Measurements from ENCODE around the gene PTGR3. TPM values are rescaled to one million over a fixed set of nuclear protein-coding genes. Genes with fewer than 3 reads are reported as not detected.

The PTGR3 gene
- total RNA-seq, 4 donors from 2014 or later = 9.6 to 27.5 (median 20.1) TPM

GRCh38 chr18:75253784-75254183 is 44.8 kb upstream of the PTGR3 start:
- no peaks in the 10 kb centered on the region for H3K9me3 ChIP-seq
- peak overlapping the region in 3 of 4 donors; percentile 20 to 48 (median 46) for H3K27ac ChIP-seq (replicated peaks in 1 of 4)
- no peaks in the 10 kb centered on the region for H3K36me3 ChIP-seq
- DNase-seq (ENCODE audit: extremely low spot score) = no peak
- H3K4me3 ChIP-seq = no peak overlapping the region
- TF ChIP-seq POLR2AphosphoS5 (IDR thresholded peaks at IDR 0.05) (no peak), CTCF (IDR thresholded peaks at IDR 0.05) (no peak), EP300 (IDR thresholded peaks at IDR 0.05) (no peak), POLR2A (IDR thresholded peaks at IDR 0.05; ENCODE audit: low read depth) (no peak)
- WGBS = 77% methylated on average over 4 of the region's 4 CpGs
- H3K27me3 ChIP-seq = no peaks in the 10 kb centered on the region
- intact Hi-C loops (cut with DNase I) = no loop called here
- H3K4me1 ChIP-seq = peaks cover 29 to 89% (median 68%) of the 10 kb centered on the region in 4 donors

GRCh38 chr18:75253043-75253442 is 44.1 kb upstream of the PTGR3 start:
- intact Hi-C loops (cut with DNase I) = no loop called here
- Histone ChIP-seq H3K36me3 (no peaks in the 10 kb centered on the region), H3K27ac (replicated peaks in 1 of 4) (peak overlapping the region in 2 of 4 donors; percentile 8 to 48), H3K4me1 (peaks cover 29 to 95% (median 74%) of the 10 kb centered on the region in 4 donors), H3K4me3 (no peak overlapping the region), H3K9me3 (no peaks in the 10 kb centered on the region), H3K27me3 (no peaks in the 10 kb centered on the region)
- WGBS = 92% methylated on average over 1 of the region's 1 CpG
- no peak for DNase-seq (ENCODE audit: extremely low spot score)
- TF ChIP-seq POLR2AphosphoS5 (IDR thresholded peaks at IDR 0.05) (no peak), CTCF (IDR thresholded peaks at IDR 0.05) (no peak), POLR2A (IDR thresholded peaks at IDR 0.05; ENCODE audit: low read depth) (no peak), EP300 (IDR thresholded peaks at IDR 0.05) (no peak)

GRCh38 chr18:75252136-75252535 is 43.2 kb upstream of the PTGR3 start:
- no peaks in the 10 kb centered on the region for H3K36me3 ChIP-seq
- peak overlapping the region in 1 of 4 donors; percentile 13 for H3K27ac ChIP-seq (replicated peaks in 1 of 4)
- peaks cover 29 to 90% (median 72%) of the 10 kb centered on the region in 4 donors for H3K4me1 ChIP-seq
- no peaks in the 10 kb centered on the region for H3K27me3 ChIP-seq
- DNase-seq (ENCODE audit: extremely low spot score) = no peak
- 44% methylated on average over 2 of the region's 2 CpGs for WGBS
- H3K9me3 ChIP-seq = no peaks in the 10 kb centered on the region
- no peak overlapping the region for H3K4me3 ChIP-seq
- intact Hi-C loops (cut with DNase I) = no loop called here
- TF ChIP-seq CTCF (IDR thresholded peaks at IDR 0.05) (no peak), POLR2AphosphoS5 (IDR thresholded peaks at IDR 0.05) (no peak), POLR2A (IDR thresholded peaks at IDR 0.05; ENCODE audit: low read depth) (no peak)

GRCh38 chr18:75251466-75251865 is 42.5 kb upstream of the PTGR3 start:
- no peak overlapping the region for H3K27ac ChIP-seq (replicated peaks in 1 of 4)
- H3K27me3 ChIP-seq = no peaks in the 10 kb centered on the region
- WGBS = 73% methylated on average over 5 of the region's 5 CpGs
- H3K36me3 ChIP-seq = no peaks in the 10 kb centered on the region
- H3K9me3 ChIP-seq = no peaks in the 10 kb centered on the region
- DNase-seq (ENCODE audit: extremely low spot score) = no peak
- H3K4me1 ChIP-seq = peaks cover 34 to 90% (median 73%) of the 10 kb centered on the region in 4 donors
- no peak for TF ChIP-seq CTCF (IDR thresholded peaks at IDR 0.05)
- TF ChIP-seq POLR2A (IDR thresholded peaks at IDR 0.05; ENCODE audit: low read depth) = no peak
- no peak for TF ChIP-seq POLR2AphosphoS5 (IDR thresholded peaks at IDR 0.05)
- TF ChIP-seq EP300 (IDR thresholded peaks at IDR 0.05) = no peak
- no peak overlapping the region for H3K4me3 ChIP-seq
- intact Hi-C loops (cut with DNase I) = no loop called here

GRCh38 chr18:75250471-75250821 is 41.5 kb upstream of the PTGR3 start:
- intact Hi-C loops (cut with DNase I) = no loop called here
- peaks cover 34 to 86% (median 75%) of the 10 kb centered on the region in 4 donors for H3K4me1 ChIP-seq
- H3K4me3 ChIP-seq = no peak overlapping the region
- H3K36me3 ChIP-seq = no peaks in the 10 kb centered on the region
- no peaks in the 10 kb centered on the region for H3K9me3 ChIP-seq
- WGBS = 84% methylated on average over 5 of the region's 20 CpGs
- H3K27ac ChIP-seq (replicated peaks in 1 of 4) = peak overlapping the region in 2 of 4 donors; percentile 28 to 75
- DNase-seq (ENCODE audit: extremely low spot score) = no peak
- no peaks in the 10 kb centered on the region for H3K27me3 ChIP-seq
- TF ChIP-seq EP300 (IDR thresholded peaks at IDR 0.05) (no peak), POLR2A (IDR thresholded peaks at IDR 0.05; ENCODE audit: low read depth) (no peak), POLR2AphosphoS5 (IDR thresholded peaks at IDR 0.05) (no peak)

Measured in esophagus muscularis mucosa (tissue), 4 donors.